GM21723 (cell line): Measurements from ENCODE around the gene THBD.

ENCODE experiments used
- ATAC-seq: cut with Tn5 transposase; IDR thresholded peaks from one replicate; pipeline ENCODE4 v1.9.1; 2021; ENCODE audit warnings: mild to moderate bottlenecking, moderate library complexity; ENCODE audit not compliant: unreplicated experiment

THBD gene

DNA sequence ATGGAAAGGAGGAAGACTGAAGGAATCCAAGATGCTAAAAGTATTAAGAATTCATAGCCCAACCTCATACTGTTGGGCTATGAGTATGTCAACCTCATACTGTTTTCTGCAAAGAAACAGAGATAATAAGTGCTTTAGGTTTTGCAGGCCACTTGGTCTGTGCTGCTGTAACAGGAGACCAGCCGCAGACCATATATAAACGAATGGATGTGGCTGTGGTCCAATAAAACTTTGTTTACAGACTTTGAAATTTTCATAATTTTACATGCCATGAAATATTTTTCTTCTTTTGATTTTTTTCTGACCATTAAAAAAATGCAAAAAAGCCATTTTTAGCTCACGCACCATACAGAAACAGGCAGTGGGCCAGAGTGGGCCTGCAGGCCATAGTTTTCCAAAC lies 13.7 kb upstream of the THBD start:
- no peak for ATAC-seq

DNA sequence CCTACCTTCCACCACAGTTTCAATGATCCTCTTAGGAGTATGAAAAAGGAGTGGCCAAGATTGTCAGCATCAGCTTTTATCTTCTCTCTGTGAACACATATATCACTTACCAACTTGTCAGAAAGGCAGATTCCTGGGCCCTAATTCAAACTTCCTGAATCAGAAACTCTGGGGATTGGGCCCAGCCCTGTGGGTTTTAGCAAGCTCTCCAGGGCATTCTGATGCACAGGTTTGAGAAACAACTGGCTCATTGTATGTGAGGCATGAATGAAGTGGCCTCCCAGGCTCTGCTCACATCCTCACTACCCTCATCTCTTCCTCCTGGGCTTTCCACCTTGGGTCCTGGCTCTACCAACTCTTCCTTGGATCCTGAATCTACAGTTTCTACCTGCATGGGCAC lies 13.2 kb upstream of the THBD start:
- ATAC-seq = no peak

DNA sequence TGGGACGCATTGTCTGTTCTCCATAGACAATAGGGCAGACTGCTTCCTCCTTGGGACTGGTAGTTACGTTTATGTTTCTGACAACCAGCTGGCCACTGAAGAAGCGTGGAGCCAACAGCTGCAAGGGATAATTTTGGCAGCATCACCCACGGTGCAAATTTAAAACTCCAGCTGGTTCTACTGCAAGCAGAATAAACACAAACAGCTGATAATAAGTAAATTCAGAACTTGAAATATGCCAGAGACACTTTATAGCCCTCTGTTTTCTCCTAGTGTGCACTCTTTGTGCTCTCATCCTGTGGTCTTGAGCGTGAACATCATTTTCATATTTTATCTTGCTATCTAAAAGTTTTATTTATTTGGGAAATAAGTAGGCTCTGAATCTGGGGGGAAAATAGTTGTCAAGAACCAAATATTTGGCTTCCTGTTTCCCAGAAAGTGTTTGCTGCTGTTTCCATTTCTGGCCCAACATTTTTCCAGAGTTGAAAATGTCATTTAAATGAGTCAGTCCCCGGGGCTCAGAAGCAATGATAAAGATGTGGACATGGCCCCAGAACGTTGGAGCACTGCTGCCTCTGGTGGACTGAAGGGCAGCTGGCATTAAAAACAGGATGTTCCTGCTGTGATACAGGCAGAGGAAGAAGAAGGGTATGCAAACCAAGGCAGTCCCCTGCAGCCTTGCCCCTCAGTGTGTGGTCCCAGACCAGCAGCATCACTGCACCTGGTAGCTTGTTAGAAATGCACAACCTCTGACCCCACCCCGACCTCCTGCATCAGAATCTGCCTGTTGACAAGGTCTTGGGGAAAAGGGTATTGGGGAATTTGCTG lies 12.5 kb upstream of the THBD start:
- no peak for ATAC-seq

DNA sequence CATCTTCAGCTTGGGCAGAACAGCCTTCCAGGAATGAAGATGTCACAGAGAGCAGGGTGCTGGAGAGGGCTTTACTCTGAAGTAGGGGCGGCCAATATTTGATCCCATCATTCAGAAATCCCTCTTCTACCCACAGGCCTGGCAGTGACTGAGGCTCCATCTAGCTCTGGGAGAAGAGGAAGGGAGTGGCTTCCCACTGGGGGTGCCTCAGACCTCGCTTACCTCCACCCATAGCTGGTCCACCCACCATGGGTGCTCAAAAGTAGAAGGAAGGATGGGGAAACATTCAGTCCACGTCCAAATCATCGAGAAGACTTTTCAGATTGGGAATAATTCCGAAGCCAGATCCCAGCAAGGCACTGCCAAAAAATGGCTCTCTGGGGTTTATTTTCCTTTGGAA lies 11.8 kb upstream of the THBD start:
- ATAC-seq = no peak

DNA sequence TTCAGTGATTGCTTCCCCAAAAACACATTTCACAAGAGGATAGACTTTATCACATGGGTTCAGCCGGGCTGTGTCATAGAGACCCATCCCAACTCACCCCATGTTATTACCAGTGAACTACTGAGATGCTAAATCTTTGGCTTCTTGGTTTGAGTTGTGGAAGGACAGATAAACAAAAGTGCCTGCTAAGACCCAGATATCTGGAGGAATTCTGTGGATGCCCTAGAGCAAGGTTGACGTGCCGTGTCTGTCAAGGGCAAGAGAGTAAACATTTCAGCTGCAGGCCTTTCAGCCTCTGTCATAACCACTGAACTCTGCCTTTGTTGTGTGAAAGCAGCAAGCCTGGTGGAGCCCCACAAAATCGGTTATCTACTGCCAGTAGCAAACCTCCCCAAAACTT lies 11.2 kb upstream of the THBD start:
- ATAC-seq = no peak

DNA sequence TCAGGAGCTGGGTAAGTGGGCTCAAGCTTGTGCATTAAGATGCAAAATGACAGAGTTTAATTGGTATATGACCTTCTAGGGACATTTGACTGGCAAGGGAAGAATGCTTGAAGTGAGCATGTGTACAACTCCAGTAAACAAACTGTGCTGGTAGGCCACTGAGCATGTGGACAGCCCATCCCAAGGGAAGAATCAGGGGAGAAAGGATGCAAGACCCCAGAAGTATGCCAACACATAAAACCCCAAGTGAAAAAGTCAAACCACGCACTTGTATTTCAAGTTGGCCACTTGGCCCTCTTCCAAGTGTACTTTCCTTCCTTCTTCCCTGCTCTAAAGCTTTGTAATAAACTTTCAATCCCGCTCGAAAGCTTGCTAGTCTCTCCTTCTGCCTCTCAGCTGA lies 10.4 kb upstream of the THBD start:
- no peak for ATAC-seq

DNA sequence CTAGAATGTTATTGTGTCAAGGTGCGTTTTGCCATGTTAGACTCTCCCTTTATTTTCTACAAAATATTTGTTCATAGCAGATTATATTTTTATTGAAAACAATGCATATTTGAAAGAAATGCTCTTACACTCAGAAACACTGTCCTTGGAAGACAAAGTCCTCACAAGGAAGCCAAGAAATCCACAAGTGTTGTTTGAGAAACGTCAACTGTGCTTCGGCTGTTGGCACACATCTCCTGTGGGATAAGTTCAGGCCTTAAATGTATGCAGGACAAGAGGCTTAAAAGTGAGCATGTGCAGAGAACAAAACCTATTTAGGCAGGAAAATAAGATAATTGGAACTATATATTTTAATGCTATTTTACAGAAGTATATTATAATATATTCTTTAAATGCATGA lies 9.5 kb upstream of the THBD start:
- no peak for ATAC-seq

DNA sequence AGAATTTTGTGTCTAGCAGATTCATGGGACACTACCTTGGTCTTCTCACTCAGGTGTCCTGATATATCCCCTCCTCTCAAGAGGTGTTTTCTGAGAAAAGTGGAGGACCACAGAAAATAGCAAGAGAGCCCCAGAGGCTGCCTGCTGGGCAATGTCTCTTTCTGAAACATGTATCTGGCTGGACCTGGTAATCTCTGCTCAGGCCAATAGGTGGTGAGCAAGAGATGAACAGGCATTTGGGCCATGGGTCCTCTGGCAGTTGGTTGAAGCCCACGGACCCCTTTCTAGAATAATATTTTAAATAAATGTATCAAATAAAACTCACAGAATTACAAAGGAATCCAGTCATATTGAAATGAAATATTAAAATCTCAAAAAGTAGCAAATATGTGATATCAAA lies 8.8 kb upstream of the THBD start:
- no peak for ATAC-seq

DNA sequence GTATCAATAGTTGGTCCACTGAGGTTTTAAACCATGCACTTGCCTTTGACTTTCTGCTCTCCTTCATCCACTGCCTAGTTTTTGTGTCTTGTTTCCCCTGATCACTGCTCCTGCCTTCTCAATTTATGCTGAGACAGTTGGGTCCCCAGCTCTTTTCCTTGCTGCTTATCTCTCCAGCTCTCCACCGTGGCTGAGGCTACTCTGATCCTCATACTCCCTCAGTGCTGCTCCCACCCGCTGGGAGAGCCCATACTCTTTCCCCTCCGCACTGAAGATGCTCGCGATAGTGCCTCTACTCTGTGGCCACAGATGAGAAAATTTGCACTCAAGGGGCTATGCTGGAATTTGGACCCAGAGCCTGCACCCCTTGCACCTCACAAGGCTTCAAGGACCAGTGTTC lies 3.4 kb upstream of the THBD start:
- no peak for ATAC-seq

DNA sequence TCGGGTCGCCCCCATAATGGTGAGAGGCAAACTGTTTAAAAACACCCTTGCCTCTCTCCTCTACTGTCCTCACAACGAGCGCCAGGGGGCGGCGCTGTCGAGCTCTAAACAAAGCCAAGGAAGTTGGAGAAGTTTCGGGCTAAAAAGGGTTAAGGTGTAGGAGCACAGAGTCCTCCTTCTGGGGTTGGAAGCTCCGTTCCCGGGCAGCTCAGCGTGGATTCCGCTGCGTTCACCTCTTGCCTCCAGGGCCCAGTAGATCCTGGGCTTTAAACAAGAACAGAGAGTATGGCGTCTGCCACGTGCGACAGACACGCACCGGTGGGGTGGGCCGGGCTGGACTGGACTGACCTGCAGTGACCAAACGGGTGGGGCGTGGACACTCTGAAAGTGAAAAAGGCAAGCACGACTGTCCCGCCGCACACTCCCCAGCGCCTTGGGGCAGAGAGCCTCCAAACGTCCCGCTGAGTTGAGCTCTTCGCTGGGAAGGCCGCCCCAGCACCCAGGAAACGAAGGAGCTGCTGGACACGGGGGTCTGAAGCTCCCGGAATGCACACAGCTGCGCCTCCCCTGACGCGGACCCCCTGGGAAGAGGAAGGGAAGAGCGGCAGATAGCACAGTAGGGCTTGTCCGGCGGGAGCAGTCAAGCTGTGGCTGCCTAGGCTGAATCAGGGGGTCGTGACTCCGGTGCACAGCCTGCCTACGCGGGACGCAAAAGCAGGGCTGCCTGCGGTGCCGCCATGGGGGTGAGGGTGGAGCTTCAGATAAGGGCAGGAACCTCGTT lies 1.6 kb upstream of the THBD start:
- no peak for ATAC-seq

DNA sequence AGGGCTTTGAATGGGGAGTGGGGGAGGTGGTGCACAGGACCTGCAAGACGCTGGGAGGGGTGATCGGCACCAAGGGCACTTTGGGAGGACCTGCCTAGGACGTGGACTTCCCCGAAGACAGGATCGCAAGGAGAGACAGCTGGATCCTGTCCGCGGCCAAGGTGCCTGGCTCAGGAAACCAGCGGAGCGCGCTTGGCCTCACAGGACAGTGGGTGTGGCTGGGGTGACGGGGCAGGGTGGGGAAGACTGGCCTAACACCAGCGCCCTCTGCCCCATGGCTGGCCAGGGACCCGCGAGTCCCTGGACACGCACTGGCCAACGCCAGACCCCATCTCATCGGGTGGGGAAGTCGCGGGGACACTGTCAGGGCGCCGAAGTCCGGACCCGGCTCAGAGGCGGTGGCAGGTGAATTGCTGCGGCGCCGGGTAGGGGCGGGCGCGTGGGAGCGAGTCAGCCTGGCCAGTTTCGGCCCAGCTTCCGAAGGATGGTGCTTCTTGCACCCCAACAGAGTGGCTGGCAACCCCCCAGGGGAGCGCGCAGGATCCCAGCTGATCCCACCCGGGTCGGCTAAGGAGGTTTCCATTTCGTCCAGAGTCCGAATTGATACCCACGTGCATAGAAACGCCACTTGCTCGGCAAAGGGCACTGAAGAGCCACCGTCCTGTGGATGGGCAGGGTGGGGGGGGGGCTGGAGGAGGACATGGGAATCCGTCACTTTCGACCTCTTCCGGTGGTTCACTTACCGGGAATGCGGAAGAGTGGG lies 785 bp upstream of the THBD start:
- no peak for ATAC-seq

DNA sequence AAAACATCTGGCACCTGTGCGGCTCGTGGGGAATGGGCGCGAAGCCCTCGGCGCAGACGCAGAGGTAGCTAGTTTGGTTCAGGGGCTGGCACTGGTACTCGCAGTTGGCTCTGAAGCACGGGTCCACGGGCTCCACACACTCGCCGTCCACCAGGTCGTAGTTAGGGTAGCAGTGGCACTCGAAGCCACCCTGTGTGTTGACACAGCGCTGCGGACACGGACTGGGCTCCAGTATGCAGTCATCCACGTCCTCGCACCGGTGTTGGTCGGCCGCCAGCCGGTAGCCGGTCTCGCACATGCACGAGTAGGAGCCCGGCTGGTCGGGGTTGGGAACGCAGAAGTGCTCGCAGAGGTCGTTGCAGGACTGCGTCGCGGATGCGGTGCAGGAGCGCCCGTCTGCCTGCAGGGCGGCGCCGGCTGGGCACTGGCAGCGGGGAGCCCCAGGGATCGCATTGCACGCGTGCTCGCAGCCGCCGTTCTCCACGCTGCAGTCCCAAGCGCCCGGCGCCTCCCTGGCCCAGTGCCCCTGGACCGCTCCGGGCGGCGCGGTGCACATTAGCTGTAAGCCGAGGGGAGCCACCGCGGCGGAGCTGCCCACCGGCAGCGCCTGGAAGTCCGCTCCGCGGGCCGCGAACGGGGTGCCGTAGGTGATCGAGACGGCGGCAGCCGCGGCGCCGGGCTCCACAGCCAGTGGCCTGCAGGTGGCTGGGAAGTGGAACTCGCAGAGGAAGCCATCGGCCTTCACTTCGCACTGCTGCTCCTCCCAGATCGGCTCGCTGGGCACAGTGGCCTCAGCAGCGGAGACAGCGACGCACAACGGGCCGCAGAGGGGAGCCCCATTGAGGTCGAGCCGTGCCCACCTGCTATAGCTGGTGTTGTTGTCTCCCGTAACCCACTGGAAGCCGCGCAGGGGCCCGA lies 930 bp downstream of the THBD start:
- ATAC-seq = no peak

DNA sequence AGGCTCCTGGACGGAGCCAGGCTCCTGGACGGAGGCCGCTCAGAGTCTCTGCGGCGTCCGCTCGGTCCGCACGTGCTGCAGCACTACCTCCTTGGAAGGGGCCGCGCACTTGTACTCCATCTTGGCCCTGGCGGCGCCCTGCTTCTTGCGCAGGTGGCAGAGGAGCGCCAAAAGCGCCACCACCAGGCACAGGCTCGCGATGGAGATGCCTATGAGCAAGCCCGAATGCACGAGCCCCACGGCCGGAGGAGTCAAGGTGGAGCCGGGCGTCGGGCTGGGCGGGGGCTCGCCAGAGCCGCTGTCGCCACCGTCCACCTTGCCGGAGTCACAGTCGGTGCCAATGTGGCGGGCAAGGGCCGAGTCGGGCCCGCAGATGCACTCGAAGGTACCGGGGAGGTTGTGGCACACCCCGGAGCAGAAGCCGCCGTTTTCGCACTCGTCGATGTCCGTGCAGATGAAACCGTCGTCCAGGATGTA lies 1.7 kb downstream of the THBD start:
- ATAC-seq = no peak

DNA sequence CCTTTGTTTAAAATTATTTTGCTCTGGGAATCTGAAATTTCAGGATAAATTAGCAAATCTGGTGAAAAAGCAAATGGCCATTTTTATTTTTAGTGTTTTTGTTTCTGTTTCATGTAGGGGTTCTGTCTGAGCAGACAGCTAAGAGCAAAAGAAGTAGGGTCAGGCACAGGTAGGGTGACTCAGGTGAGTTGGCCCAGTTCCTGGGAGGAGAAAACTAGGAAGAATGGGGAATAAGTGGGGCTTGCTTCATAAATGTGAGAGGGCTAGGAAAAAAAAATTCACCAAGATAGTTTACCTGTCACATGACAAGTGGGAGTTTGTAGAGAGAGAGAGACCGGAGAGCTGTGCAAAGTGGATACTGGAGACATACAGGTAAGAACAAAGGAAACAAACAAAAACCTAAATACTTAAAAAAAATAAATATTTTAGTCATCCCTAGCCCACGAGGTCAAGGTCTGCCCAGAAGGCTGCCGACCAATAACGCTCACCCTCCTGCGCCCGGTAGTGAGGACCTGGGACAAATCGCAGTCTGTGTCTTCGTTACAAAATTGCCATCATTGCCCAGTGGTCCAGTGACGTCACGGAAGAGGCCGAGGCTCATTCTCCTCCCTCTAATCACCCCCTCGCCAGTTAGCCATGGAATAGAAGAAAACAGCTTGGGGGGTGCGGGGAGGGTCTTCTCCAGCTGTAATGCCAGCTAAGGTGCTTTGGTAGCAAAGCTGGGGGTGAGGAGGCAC lies 2.3 kb downstream of the THBD start:
- no peak for ATAC-seq

DNA sequence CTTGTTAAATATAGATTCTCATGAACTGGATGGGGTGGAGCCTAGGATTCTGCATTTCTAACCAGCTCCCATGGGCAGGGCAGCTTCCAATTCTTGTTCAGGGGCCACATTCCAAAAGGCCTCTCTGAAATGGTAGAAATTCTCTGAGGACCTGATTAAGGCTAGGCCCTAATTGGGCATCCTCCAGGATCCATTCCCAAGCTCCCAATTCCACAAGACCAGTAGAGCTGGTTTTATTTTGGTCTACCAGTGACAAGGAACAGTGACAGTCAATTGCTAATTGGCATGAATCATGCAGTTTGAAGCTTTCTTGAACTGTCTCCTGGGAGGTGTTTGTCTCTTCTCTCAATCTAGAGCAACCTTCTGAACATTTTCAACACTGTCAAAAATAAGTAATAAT lies 3.0 kb downstream of the THBD start:
- no peak for ATAC-seq

DNA sequence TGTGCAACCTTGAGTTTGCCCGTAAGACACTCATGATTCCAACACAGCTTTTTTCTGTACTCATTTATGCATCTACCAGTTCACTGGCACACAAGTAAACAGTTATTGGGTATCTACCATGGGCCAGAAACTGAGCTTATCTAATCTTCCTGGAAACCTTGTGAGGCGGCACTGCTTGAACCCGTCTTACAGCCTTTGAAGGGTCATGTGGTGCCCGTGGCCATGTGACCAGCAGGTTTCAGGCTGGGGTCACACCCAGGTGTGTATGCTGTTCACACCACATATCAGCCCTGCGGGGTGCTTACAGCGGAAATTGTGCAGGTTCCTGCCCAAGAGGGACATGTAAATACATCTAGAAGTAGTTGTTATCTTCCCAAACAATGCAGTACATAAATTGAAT lies 6.1 kb downstream of the THBD start:
- no peak for ATAC-seq

DNA sequence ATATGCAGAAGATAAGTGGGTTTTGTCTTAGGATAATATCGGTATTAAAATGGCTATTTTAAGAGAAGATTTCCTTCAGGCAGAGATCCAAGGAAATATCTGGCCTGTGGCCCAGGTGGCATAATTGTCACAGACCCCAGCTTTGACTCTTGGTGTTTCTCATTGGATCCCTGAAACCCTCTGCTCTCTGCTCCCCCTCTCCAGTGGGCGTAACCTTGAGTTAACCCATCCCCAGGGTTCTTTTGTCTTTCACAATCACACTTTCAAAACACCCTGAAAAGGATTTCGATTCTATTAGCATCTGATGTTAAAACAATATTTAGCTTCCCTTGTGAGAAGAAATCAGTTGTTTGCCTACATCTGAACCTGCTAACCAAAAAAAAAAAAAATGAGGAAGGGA lies 7.2 kb downstream of the THBD start:
- ATAC-seq = no peak

DNA sequence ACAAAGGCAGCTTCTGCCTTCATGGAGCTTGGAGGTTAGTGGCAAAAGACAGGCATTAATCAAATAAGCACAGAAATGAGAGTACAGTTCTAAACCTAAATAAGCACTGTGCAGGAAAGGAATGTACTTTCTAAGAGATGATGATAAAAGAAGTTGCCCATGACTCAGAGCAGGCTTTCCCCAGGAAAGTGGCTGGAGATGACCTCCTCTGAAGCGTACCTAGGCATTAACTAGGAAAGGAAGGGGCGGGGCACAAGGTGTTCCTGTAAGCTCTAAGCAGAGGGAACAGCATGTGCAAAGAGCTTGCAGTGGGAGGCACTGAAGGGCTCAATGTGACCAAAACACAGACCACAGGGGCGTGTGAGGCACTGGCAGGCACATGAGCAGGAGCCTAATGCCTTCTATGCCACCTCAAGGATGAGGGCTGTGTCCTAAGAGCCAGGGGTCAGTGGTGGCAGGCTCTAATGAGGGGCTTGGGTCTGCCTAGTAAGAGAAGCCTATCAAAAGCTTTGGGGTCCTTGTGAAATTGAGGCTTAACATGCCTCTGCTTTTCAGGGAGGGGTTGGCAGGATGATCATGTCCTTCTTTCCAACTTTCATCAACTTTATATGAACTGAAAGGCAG lies 9.5 kb downstream of the THBD start:
- no peak for ATAC-seq

DNA sequence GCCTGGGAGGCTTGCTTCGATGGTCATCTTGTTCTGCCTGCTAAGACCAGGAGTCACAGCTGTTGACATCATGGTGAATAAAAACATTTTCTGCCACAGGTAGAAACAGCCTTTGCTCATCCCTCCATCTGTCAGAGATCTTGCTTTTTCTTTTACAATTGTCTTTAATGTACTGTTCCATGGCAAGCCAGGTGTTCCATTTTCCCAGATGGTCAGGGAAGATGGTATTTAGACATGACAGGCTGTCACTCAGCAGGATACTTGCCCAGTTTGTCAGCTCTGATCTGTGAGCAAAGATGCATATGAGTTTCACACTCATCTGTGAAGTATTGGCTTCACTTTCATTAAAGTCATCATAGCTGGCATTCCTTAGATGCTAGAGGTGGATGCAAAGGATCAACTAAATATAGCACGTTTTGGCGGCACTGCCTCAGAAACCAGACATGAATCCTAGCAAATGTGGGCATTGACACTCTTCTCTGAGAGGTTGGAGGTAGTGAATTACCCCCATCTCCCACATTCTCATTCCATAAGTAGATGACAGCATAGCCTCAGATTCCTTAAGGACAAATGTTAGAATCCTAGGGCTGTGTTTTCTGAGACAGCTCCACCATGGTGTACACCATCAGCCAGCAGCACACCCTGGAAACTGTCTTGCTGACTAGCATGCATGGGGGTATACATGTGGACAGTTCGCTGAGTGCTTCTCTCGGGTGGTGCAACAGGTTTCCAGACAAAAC lies 10.2 kb downstream of the THBD start:
- no peak for ATAC-seq
